MM.1S (cell line): Measurements from ENCODE around the gene HMCES.

Experiments
- DNase-seq: peaks from one replicate; pipeline ENCODE4 v3.0.0-alpha.2; 2015
- H2AFZ ChIP-seq: fragments of 300-600 bp; sonication (generic); 2 replicates; pipeline ENCODE4 v1.6.0; 2016; ENCODE audit warnings: antibody characterized with exemption, low read length
- H3F3A ChIP-seq: fragments of 300-600 bp; sonication (generic); 2 replicates; pipeline ENCODE4 v1.6.1; 2016; ENCODE audit warnings: mild to moderate bottlenecking, antibody characterized with exemption, low read length, moderate library complexity, mixed read lengths; ENCODE audit not compliant: insufficient read depth
- H3K27ac ChIP-seq: fragments of 300-600 bp; sonication (generic); 2 replicates; pipeline ENCODE4 v1.5.1; 2016; ENCODE audit warnings: mild to moderate bottlenecking, low read length
- H3K27me3 ChIP-seq: fragments of 300-600 bp; sonication (generic); replicated peaks from 2 replicates; pipeline ENCODE4 v1.6.0; 2016; ENCODE audit warnings: low read length; ENCODE audit not compliant: insufficient read depth
- H3K36me3 ChIP-seq: fragments of 300-600 bp; sonication (generic); replicated peaks from 2 replicates; pipeline ENCODE4 v1.6.1; 2016; ENCODE audit warnings: mild to moderate bottlenecking, low read length, mixed read lengths; ENCODE audit not compliant: insufficient read depth
- H3K4me1 ChIP-seq: fragments of 300-600 bp; sonication (generic); 2 replicates; pipeline ENCODE4 v1.6.1; 2016; ENCODE audit warnings: low read length, mixed read lengths
- H3K4me2 ChIP-seq: fragments of 300-600 bp; sonication (generic); 2 replicates; pipeline ENCODE4 v1.6.0; 2016; ENCODE audit warnings: low read depth, low read length
- H3K4me3 ChIP-seq: fragments of 300-600 bp; sonication (generic); 2 replicates; pipeline ENCODE4 v1.5.1; 2016; ENCODE audit warnings: low read length, mixed read lengths
- H3K79me2 ChIP-seq: fragments of 300-600 bp; sonication (generic); 2 replicates; pipeline ENCODE4 v1.6.1; 2016; ENCODE audit warnings: mixed run types, low read length, mixed read lengths
- H3K9ac ChIP-seq: fragments of 300-600 bp; sonication (generic); 2 replicates; pipeline ENCODE4 v1.6.1; 2016; ENCODE audit warnings: low read length, mixed read lengths
- H3K9me2 ChIP-seq: fragments of 300-600 bp; sonication (generic); replicated peaks from 2 replicates; pipeline ENCODE4 v1.6.1; 2016; ENCODE audit warnings: mild to moderate bottlenecking, low read length, mixed read lengths; ENCODE audit not compliant: insufficient read depth
- H3K9me3 ChIP-seq: fragments of 300-600 bp; sonication (generic); replicated peaks from 2 replicates; pipeline ENCODE4 v1.6.1; 2016; ENCODE audit warnings: mild to moderate bottlenecking, low read length, mixed read lengths; ENCODE audit not compliant: insufficient read depth
- H4K20me1 ChIP-seq: fragments of 300-600 bp; sonication (generic); 2 replicates; pipeline ENCODE4 v1.6.1; 2016; ENCODE audit warnings: mild to moderate bottlenecking, low read length, moderate library complexity, mixed read lengths; ENCODE audit not compliant: insufficient read depth
- CTCF ChIP-seq: fragments of 300-600 bp; sonication (generic); IDR thresholded peaks from 2 replicates; pipeline ENCODE4 v1.5.1; 2016; ENCODE audit warnings: antibody characterized with exemption, low read length, mixed read lengths
- EZH2 ChIP-seq: fragments of 300-600 bp; sonication (generic); optimal IDR thresholded peaks from 2 replicates; pipeline ENCODE3; 2017; ENCODE audit warnings: low read depth, mild to moderate bottlenecking, antibody characterized with exemption, low read length, mixed read lengths
- EZH2phosphoT487 ChIP-seq: fragments of 300-600 bp; sonication (generic); IDR thresholded peaks from 2 replicates; pipeline ENCODE4 v1.6.1; 2018; ENCODE audit warnings: antibody characterized with exemption, low read length

The HMCES gene

DNA sequence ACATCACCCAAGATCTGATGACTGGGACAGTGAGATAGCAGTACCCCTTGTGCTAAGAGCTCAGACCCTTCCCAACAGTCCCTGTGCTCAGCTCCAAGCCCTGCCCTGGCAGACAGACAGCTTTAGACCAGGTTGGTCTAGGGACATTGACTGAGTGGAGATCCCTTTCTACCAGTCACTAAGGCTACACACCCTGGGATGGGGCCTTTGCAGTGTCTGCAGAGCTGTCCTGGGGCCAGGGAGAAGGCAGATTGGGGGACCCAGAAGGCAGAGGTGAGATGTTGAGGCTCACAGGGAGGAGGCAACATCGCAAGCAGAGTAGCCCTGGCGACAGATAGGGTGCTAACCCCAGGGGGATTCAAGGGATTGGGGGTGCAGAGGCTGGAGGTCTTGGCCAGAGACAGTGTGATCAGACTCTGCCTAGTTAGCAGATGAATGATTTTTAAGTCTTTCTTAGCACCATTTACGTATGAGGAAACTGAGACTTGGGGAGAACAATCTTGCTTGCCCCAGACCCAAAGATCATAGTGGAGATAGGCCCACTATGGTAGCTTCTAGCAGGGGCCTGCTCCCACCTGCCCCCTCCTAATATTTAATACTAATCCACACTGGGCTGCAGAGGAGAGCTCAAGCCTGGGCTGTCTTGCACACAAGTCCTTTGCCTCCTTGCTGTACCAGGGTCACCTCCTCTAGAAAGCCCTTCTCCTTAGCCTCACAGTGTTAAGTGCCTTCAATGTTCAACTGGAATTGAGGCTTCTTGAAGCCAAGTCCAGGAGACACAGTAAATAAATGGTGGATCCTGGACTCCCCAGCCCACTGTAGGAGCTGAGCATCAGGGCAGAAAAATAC lies 32.6 kb downstream of the HMCES start:
- peaks cover 19% of the 10 kb centered on the region for H3K79me2 ChIP-seq
- H3K4me3 ChIP-seq = no peak overlapping the region
- peak overlapping the region; percentile 59 for H3K4me2 ChIP-seq
- peak overlapping the region; percentile 75 for H3K9ac ChIP-seq
- H3F3A ChIP-seq = peaks cover 79% of the 10 kb centered on the region
- no peak overlapping the region for H2AFZ ChIP-seq
- no peaks in the 10 kb centered on the region for H3K27me3 ChIP-seq
- peak; percentile 5 for DNase-seq
- H3K9me3 ChIP-seq = no peaks in the 10 kb centered on the region
- peak overlapping the region; percentile 99 for H3K27ac ChIP-seq
- no peaks in the 10 kb centered on the region for H4K20me1 ChIP-seq
- H3K36me3 ChIP-seq = no peaks in the 10 kb centered on the region
- TF ChIP-seq CTCF (no peak), EZH2phosphoT487 (no peak), EZH2 (no peak)
- no peaks in the 10 kb centered on the region for H3K9me2 ChIP-seq
- H3K4me1 ChIP-seq = peaks cover 69% of the 10 kb centered on the region

GRCh38 chr3:129312021-129312639 lies 33.5 kb downstream of the HMCES start:
- H3K27ac ChIP-seq = peak overlapping the region; percentile 99

DNA sequence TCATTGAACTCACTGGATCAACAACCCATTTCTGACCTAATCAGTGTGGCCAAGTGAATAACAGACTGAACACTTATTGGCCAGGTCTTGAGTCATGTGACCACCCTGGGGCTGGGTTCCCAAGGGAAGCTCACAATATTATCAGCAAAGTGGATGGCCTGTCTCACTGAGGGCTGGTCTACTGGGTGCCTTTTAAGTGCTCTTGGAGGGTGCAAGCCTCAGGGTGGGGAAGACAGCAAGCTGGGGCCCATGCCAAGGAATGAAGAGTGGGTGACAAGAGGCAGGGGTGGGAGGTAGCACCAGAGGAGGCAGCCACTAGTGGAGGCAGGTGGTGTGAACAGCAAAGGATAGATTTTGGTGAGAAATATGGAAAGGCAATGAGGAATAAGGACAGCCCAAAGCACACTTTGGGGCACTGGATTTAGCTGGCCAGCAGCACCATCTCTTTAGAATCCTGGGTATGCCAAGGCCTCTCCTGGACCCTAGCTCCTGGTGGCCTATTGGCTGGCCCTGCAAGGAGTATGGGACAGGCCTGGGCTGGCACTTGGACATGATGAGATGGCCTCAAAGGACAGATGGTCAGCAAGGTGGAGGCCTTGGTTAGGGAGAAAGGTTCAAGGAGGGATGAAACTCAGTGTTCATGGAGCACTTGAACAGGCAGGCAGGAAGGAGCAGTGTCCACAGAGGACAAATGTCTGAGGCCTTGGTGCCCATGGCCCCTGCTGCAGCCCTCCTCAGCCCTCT lies 34.2 kb downstream of the HMCES start:
- peak; percentile 7 for DNase-seq
- Histone ChIP-seq H2AFZ (no peak overlapping the region), H3K27me3 (no peaks in the 10 kb centered on the region), H3K79me2 (peaks cover 33% of the 10 kb centered on the region), H3K27ac (peak overlapping the region; percentile 99), H3K36me3 (no peaks in the 10 kb centered on the region), H3K4me3 (no peak overlapping the region), H3K9ac (peak overlapping the region; percentile 99; the same call in 1 of the 2 replicates), H3K9me3 (no peaks in the 10 kb centered on the region), H4K20me1 (no peaks in the 10 kb centered on the region), H3K4me1 (peaks cover 70% of the 10 kb centered on the region), H3F3A (peaks cover 82% of the 10 kb centered on the region), H3K9me2 (no peaks in the 10 kb centered on the region), H3K4me2 (no peak overlapping the region)
- no peak for TF ChIP-seq EZH2phosphoT487
- TF ChIP-seq EZH2 = no peak
- no peak for TF ChIP-seq CTCF

More at GRCh38 chr3:129312021-129312639, 33.5 kb downstream of the HMCES start:
- Histone ChIP-seq H3F3A (peaks cover 80% of the 10 kb centered on the region), H3K79me2 (peaks cover 27% of the 10 kb centered on the region), H3K4me3 (no peak overlapping the region), H4K20me1 (no peaks in the 10 kb centered on the region), H3K4me2 (no peak overlapping the region), H3K27me3 (no peaks in the 10 kb centered on the region), H3K9me2 (no peaks in the 10 kb centered on the region), H2AFZ (no peak overlapping the region), H3K36me3 (no peaks in the 10 kb centered on the region), H3K9ac (peak overlapping the region; percentile 75; the same call in 1 of the 2 replicates), H3K4me1 (peaks cover 66% of the 10 kb centered on the region), H3K9me3 (no peaks in the 10 kb centered on the region)
- TF ChIP-seq CTCF (no peak), EZH2phosphoT487 (no peak), EZH2 (no peak)
- peak; percentile 38 for DNase-seq
